Sigmoid colon (tissue), 4 donors: Measurements from ENCODE around the gene COMP.
"Not testable (repeated sequence)": the region's sequence is repeated elsewhere in the genome, so short reads cannot be mapped to it uniquely, and the experiment has no call there.

ENCODE experiments used
- POLR2A ChIP-seq, 2 donors: fragments of 450-650 bp; IDR thresholded peaks; one replicate each; pipeline ENCODE4 v1.6.1; 2016; ENCODE audit warnings: antibody characterized with exemption in 2 of 2, mild to moderate bottlenecking in 2 of 2, moderate library complexity in 2 of 2
- POLR2AphosphoS5 ChIP-seq, 4 donors: sonication (generic); formaldehyde crosslinking; IDR thresholded peaks; one replicate each; pipeline ENCODE4 v1.6.1; 2017; ENCODE audit warnings: antibody characterized with exemption in 4 of 4
- TF ChIP-seq, protein P1 (sequence below), 4 experiments: fragments of 450-650 bp in 3 of 4; fragments of 200-600 bp in 1 of 4; IDR thresholded peaks; one replicate each; pipeline ENCODE4 v1.5.1; 2016 to 2019; ENCODE audit warnings: antibody characterized with exemption in 4 of 4, mild to moderate bottlenecking in 3 of 4, moderate library complexity in 2 of 4

- TF ChIP-seq, protein P1, sequence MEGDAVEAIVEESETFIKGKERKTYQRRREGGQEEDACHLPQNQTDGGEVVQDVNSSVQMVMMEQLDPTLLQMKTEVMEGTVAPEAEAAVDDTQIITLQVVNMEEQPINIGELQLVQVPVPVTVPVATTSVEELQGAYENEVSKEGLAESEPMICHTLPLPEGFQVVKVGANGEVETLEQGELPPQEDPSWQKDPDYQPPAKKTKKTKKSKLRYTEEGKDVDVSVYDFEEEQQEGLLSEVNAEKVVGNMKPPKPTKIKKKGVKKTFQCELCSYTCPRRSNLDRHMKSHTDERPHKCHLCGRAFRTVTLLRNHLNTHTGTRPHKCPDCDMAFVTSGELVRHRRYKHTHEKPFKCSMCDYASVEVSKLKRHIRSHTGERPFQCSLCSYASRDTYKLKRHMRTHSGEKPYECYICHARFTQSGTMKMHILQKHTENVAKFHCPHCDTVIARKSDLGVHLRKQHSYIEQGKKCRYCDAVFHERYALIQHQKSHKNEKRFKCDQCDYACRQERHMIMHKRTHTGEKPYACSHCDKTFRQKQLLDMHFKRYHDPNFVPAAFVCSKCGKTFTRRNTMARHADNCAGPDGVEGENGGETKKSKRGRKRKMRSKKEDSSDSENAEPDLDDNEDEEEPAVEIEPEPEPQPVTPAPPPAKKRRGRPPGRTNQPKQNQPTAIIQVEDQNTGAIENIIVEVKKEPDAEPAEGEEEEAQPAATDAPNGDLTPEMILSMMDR (IDR thresholded peaks at IDR 0.05), result not testable (repeated sequence)
- TF ChIP-seq POLR2A, POLR2AphosphoS5 (IDR thresholded peaks at IDR 0.05): not testable (repeated sequence)
These were observed 57.3 kb downstream of the COMP start for GRCh38 chr19:18733762-18734332.
